ENCODE results near the gene GCNT2.

DNA sequence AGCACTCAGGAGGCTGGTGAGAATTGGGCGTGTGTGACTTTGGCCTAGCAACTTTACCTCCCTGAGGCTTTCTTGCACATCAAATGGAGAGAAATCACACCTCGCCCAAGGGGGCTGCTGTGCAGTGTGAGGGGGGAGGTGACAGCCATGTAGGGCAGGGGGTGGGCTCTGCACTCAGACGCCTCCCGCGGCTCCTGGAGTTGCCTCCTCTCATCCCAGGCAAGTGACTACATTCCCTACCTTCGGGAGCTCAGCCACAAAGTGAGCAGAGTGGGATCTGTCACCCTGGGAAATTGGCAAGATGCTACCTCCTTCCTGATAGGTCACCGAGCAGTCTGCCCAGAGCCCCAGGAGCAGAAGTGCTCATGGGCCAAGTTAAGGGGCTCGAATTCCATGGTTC lies 56.0 kb downstream of the GCNT2 start:
- TF ChIP-seq EZH2phosphoT487 (IDR thresholded peaks at IDR 0.05; ENCODE audit: borderline replicate concordance, low read length), result no peak
- no peak for TF ChIP-seq EZH2 (IDR thresholded peaks at IDR 0.05; ENCODE audit: low read length, unreplicated experiment)
- TF ChIP-seq, protein P1, sequence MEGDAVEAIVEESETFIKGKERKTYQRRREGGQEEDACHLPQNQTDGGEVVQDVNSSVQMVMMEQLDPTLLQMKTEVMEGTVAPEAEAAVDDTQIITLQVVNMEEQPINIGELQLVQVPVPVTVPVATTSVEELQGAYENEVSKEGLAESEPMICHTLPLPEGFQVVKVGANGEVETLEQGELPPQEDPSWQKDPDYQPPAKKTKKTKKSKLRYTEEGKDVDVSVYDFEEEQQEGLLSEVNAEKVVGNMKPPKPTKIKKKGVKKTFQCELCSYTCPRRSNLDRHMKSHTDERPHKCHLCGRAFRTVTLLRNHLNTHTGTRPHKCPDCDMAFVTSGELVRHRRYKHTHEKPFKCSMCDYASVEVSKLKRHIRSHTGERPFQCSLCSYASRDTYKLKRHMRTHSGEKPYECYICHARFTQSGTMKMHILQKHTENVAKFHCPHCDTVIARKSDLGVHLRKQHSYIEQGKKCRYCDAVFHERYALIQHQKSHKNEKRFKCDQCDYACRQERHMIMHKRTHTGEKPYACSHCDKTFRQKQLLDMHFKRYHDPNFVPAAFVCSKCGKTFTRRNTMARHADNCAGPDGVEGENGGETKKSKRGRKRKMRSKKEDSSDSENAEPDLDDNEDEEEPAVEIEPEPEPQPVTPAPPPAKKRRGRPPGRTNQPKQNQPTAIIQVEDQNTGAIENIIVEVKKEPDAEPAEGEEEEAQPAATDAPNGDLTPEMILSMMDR (conservative IDR thresholded peaks at IDR 0.05; ENCODE audit: low read depth, low read length), result no peak
